CD4-positive, alpha-beta T cell treated with Interleukin-12 subunit alpha and Interleukin-12 subunit beta, for 1 hour (primary cell): ENCODE results near the gene ZBTB16.

Experiments
- DNase-seq: peaks from one replicate; pipeline ENCODE4 v3.0.0-alpha.2; 2020

ZBTB16 gene

DNA sequence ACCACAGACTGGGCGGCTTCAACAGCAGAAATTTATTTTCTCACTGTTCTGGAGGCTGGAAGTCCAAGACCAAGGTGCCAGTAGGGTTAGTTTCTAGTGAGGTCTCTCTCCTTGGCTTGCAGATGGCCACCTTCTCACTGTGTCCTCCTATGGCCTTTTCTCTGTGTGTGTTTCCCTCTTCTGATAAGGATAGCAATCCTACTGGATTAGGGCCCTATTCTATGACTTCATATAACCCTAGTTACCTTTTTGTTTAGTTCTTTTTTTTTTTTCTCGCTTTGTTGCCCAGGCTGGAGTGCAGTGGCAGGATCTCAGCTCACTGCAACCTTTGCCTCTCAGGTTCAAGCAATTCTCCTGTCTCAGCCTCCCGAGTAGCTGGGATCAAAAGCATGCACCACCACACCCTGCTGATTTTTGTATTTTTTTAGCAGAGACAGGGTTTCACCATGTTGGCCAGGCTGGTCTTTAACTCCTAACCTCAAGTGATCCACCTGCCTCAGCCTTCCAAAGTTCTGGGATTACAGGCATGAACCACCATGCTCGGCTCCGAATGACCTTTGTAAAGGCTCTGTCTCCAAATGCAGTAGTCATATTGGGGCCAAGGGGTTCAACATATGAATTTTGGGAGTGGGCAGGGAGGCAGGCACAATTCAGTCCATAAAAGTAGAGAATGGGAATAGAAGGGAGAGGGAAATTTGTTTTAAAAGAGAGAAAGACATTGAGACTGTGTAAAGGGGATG is 211.2 kb downstream of the ZBTB16 start:
- DNase-seq, result no peak

DNA sequence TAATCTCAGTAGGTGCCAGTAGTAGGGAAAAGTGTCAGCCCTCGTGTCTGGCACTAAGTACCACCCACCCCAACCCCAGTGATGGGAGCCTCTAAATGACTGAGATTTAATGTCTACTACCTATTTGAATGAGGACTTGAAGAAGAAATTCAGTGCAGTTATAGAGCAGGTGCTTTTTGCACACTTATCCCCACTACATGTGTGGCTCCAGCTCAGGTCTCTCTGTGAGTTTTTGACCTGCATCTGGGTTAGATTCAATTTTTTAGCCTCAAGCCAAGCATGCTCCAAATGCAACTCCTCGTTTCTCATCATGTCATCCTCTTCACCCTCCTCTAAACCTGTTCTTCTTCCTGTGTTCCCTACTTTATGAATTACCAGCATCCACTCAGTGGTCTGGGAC is 211.8 kb downstream of the ZBTB16 start:
- DNase-seq, result no peak

DNA sequence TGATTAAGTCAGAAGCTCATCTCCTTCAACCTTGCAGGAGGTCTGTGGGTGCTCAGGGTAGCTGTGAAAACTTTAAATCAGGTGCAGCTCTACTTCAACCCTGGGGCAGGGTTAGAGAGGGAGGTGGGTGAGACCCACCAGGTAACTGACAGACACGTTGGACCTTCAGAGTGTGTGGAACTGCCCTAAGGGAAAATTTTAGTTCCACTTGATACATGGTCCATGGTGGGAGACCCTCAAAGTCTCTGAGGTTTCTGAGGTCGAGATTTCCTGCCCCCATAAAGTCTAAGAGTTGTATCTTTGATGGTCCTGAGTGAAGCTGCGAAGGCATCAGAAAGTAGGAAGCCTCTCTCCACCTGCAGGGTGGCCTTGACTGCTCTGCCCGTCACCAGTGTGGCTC is 212.8 kb downstream of the ZBTB16 start:
- no peak for DNase-seq

DNA sequence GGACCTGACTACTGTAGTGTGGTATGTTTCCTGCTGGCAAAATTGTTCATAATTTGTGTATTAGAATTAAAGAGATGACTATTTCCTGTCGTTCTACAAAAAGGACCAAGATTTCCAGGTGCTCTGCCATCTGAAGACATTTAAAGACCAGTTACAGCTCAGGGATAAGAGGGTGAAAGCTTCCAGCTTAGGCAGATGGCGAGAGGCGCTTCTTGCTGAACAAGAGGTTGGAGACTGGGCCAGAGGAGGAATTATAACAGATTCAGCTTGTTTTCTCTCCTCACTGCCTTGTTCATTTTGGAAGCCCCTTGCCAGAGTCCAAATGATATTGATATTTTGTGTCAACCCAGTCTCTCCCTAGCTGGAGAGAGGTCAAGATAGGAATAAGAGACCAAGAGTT is 213.6 kb downstream of the ZBTB16 start:
- DNase-seq, result no peak

DNA sequence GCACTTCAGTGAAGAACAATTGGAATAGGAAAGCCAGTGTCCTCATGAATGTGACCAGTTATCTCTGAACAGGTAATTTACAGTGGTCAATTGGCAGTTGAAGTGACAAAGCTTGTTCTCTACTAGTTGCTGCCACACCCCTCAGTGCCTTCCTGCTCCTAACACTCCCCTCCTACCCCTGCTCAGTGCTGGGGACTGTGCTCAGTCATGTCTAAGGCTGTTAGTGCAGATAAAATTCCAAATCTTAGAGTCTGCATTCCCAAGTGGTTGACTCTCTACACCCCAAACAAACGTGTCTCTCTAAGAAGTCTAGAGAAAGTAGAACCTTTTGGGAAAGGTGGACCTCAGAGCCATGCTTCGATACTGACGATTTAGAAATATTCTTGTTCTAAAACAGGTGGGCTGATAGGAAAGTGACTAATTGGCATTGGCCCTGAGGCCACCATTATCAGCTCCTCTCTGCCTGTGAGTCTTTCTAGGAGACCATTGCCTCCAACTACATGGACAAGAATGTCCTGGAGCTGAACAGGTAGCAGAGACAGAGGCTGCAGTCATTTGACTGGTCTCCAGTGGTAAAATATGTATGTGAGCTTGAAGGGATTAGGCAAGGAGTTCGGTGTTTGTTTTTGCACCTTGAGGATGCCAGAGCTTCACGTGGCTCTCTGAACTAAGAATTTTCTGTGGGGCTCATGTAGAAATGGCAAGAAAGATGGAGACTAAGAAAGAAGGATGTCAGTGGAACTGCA is 214.6 kb downstream of the ZBTB16 start:
- no peak for DNase-seq

DNA sequence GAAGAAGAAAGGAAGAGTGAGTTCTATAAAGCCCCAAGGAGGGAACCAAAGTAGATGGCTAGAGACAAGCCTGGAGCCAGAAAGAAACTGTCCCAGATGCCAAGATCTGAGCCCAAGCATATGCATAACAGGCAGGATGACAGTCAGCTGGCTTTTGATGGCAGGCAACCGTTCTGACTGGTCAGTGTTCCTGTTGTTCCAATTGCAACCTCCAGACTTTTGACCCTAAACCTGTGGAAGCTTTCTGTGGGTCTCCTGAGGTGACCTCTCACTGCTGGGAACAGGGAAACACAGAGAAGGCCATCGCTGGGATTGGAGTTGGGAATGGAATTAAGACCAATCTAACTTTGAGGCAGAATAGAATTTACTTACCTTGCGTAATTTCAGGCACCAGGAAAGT is 215.1 kb downstream of the ZBTB16 start:
- DNase-seq, result no peak

DNA sequence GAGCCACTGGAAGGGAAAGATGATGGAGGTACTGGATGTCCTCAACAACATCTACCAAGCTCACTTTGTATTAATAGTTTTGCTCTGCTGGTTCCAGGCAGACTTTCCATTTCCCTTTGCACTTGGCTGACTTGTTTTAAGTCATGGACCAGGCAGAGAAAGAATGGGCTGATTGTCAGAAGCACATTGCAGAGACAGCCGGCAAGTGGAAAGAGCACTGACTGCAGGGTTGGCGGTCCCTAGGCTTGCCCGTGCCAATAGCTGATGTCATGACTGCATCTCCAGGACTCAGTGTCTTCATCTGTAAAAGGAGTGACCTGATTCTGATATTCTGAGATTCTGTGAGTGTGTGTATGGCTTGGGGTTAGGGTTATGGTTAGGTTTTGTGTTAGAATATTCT is 215.8 kb downstream of the ZBTB16 start:
- DNase-seq, result no peak

DNA sequence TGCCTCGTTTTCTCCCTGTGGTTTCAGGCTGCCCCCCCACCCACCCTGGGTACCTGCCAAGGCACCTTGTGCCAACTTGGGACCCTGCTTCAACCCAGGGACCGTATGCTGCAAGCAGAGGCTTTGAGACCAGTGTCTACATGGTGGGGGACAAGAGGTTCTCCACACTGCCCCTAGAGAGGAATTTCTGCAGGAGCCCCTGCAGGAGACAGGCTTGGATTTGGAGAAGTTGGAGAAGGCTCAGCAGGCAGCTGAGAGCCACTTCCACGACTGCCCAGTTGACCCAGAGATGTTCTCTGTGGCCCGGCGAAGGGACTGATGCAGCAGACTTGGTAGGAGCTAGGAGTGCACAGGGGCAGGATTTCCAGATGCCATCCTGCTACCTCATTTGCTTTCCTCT is 216.6 kb downstream of the ZBTB16 start:
- no peak for DNase-seq

DNA sequence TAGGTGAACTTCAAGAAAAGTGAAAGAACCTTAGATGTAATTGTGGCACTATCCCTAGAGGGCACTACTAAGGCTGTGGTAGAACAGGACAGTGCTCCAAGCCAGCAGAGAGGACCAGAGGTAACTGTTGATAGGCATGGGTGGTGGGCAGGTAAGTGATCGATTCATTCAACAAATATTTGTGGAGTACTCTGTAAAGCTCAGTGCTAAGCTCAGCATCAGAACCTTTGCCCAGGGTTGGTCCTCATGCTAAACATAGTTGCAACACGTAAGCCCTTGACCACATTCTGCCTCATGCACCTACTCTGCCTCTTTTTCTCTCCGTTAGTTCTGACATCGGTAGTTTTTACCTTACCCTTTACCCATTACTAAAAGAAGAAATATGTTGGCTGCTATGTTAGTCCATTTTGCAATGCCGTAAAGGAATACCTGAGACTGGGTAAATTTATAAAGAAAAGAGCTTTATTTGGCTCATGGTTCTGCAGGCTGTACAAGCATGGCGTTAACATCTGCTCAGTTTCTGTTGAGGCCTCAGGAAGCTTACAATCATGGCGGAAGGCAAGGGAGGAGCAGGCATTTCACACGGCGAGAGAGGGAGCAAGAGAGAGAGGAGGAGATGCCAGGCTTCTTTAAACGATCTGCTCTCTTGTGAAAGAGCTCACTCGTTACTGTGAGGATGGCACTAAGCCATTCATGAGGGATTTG is 218.3 kb downstream of the ZBTB16 start:
- no peak for DNase-seq

DNA sequence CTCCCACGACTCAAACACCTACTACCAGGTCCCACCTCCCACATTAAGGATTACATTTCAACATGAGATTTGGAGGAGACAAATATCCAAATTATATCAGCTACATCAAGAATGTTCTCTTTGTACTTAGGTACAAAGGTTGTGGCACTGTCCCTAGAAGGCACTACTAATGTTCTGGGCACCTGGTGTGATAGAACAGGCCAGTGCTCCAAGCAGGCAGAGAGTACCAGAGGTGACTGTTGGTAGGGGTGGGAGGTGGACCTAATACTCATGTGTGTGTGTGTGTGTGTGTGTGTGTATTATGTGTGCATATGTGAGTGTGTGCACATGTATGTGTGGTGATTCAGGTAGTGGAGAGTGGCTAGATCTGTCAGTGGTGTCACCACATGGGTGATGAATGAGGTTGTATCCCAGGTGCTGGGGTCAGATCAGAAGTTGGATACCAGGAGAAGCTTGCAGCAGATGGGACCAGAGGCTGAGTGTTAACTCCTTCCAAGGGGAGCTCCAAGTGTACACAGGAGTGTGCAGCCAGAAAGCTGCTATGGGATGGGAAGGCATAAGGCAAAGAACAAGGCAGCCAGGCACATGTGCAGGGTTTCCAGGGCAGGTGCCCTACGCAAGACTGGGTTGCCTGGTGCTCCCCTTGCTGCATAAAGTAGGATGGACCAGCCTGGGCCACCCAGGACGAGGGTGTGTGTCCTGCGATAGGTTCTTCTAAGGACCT is 219.0 kb downstream of the ZBTB16 start:
- no peak for DNase-seq

DNA sequence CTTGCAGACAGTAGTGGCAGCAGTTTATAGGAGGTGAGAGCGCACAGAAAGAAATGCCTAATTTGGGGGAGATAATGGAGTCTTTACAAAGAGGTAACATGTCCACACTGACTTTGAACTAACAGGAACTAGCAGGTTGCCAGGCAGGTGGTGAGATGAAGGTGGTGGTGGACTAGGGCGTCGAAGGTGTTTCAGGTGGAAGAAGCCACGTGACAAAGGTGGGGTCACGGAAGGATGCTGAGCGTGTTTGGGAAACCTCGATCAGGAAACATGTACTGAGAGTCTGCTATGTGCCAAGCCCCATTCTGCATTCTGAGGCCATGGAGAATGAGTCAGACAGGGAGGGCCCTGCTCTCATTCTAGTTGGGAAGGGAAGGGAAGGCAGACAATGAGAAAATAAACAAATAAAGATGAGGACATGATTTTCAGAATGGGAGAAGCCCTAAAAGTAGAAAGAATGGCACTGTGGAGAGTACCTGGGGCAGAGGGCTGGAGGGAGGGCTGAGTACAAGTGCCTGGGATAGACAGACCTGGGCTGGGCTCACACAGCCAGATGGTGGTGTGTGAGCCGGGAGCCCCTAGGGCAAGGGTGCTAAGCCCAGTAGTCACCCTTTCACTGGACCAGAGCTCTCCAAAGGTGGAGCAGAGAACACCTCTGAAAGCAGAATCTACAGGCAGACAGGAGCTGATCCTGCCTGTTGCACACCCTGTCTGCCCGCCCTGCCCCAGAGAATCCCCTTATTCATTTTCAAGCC is 220.5 kb downstream of the ZBTB16 start:
- DNase-seq, result no peak

DNA sequence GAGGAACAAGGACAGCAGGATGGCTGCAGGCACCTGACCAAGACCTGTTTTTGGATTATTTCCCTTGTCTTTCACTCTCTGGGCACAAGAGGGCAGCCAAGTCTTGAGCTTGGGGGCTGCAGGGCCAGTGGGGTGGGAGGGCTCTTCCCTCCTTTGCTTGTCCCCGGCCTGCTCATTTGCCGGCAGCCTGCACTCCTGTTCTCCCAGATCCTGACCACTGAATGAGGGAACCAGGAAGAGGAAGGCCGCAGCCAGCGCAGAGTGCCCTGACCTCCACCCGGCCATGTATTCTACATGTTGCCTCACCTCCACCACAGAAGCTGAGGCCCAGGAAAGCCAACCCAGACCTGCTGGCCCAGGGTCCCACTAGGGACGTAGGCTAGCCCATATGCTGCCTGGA is 221.2 kb downstream of the ZBTB16 start:
- no peak for DNase-seq

DNA sequence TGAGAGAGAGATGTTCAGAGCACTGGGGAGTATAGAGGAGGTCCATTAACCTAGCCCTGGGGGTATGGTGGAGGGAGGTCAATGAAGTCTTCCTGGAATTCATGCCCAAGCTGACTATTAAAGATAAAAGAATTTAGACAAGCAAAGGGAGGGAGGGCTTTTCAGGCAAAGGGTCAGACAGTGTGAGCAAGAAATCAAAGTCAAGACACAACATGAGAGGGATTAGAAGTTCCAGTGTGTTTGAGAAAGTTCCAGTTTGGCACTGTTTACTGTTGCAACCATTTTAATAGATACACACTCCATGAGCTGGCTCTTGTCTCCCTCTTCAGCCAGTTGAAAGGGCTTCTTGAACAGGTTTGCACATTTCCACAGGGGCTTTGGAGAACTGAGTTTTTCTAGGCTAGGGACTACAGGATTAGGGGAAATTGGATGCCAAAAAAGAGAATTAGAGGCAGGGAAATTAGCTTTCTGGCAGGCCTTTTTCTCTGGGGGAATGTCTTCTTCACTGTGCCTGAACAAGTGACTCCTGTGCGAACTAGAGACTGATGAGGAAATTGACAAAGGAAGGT is 222.0 kb downstream of the ZBTB16 start:
- no peak for DNase-seq

DNA sequence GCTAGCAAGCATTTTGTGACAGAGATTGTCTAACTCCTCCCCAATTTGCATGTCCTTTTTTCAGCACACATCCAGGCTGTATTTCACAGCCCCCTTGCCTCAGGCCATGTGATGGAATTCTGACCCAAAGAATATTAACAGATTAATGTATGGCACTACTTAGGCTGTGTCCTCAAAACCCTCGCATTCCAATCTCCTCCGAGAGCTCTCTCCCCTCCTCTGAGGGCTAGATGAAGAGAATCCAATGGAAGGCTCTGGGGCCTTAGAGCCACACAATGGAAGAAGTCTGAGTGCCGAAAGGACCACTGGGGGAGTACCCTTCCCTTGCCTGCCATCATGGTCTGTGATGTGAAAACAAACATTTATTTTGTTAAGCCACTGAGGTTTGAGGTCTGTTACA is 223.0 kb downstream of the ZBTB16 start:
- no peak for DNase-seq

DNA sequence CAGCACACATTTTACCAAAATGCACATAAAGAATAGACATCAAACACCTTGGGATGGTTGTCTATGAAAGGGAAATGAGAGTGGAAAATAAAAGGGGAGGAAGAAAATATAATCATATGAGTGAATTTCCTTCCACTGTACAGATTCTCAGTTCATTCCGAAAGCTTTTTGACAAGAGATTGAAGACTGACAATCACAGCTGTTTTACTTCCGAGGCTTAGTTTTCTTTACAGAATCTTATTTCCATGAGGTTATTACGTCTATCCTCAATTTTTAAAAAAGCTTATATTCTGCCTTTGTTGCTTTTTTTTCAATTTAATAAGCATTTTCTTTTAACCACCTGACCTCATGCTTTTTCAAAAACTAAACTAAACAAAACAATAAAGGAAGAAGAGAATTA is 223.9 kb downstream of the ZBTB16 start:
- no peak for DNase-seq

DNA sequence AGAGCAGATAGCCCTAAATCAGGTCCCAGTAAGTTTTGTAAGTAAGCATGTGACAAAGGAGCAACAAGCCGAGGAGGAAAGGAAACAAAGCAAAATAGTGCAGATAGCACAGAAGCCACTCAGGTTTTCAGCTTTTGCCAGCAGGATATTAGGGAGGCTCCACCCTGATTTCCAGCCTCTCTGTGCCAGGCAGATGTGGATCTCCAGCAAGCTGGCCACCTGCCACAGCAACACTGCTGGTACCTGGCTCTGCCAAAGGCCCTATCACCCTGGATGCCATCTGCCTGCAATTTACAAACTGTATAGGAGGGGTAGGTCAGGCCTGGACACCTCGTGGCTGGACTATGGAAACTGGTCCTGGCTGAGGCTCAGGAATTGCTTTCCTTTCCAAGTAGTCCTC is 224.5 kb downstream of the ZBTB16 start:
- no peak for DNase-seq

DNA sequence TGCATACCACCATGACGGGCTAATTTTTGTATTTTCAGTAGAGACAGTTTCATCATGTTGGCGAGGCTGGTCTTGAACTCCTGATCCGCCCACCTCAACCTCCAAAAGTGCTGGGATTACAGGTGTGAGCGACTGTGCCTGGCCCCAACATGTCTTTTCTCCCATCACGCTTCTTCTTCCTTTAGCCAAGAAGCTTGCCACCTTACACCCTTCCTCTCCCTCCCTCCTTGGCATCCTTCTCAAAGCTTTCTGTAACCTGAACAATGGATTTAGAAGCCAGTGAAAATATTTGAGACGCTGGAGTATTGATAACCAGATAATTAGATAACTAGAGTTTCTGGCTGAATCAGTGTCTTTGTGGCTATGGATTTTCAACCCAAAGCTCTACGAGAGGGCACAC is 225.4 kb downstream of the ZBTB16 start:
- no peak for DNase-seq

DNA sequence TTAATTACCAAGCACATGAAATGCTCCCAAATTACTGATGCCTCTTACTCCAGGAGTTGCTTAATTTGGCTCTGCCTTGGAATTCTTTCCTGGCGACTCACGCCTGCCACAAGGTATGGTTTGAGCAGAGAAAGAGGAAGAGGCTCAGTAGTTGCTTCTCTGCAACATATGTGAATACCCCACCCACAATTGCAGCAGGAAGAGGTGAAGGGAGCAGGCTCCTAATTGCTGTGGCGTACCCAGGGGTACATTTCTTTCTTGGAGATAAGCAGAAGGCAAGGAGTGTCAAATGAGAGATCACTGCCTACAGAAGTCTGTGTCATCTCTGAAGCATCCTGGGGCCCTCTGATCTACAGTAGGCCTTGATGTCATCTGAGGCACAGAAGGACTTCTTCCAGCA is 226.1 kb downstream of the ZBTB16 start:
- no peak for DNase-seq

DNA sequence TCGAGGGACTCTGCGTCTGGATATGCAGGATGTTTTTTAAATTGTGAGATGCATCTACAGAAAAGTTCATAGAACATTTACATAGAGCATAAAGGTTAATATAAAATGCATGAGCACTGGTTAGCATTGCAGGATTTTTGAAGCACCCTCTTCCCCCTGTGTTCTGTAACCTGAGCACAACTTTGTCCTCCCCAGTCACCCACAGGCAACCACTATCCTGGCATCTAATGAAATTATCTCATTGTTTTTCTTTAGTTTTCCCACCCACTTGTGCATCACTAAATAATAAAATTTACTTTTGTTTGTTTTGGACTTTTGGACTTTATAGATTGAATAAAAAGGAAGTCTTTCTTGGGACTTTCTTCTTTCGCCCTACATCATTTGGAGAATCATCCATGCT is 226.7 kb downstream of the ZBTB16 start:
- DNase-seq, result no peak

DNA sequence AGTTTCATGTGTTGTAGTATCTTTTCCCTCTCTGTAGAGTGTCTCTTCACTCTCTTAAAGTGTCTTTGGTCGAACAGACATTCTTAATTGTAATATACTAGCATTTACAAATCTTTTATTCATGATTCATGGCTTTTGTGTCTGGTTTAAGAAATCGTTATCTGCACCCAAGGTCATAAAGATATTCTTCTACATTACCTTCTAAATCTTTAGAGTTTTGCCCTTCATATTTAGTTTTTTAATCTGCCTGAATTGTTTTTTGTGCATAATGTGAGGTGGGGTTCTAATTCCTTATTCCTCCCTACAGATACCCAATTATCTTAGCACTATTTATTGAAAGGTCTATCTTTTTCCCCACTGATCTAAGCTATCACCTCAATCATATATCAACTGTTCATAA is 227.6 kb downstream of the ZBTB16 start:
- no peak for DNase-seq

DNA sequence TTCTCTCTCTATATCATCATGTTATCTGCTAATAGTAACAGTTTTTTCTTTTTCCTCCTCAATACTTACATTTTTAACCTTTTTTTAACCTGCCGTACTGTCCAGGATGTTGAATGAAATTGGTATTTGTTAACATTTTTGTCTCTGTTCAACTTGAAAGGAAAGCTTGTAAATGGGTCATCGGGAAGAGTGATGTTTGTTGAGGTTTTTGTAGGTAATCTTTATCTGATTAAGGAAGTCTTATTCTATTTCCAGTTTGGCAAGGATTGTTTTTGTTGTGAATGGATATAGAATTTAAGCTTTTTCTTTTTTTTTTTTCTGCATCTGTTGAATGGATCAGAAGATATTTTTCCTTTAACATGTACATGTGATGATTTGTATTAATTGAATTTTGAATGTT is 228.6 kb downstream of the ZBTB16 start:
- DNase-seq, result no peak

DNA sequence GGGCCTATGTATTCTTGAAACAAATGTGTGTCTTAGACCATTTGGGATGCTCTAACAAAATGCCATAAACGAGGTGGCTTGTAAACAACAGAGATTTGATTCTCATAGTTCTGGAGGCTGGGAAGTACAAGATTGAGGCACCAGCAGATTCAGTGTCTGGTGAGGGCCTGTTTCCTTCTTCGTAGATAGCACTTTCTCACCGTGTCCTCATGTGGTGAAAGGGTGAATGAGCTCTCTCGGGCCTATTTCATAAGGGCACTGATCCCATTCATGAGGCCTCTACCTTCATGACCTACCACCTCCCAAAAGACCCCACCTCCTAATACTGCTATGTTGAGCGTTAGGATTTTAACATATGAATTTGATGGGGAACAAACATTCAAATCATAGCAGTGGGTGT is 230.3 kb downstream of the ZBTB16 start:
- no peak for DNase-seq
